SKM-1 (cell line): ENCODE measurements around the gene OR51A7.
"Not testable (repeated sequence)": the region's sequence is repeated elsewhere in the genome, so short reads cannot be mapped to it uniquely, and the experiment has no call there.

Experiments used
- DNase-seq: peaks from one replicate; lab custom pipeline; 2025; ENCODE audit not compliant: unreplicated experiment; lab: John Stamatoyannopoulos, UW

Gene OR51A7

GRCh38 chr11:4947505-4947904 lies 43.9 kb downstream of the OR51A7 start, which contains the start of gene OR51A4:
OR51A4 (minus strand) TSS chr11:4947605; CDS start chr11:4947100, 505 bp downstream.
- no peak for DNase-seq

GRCh38 chr11:4955613-4956012 lies 52.0 kb downstream of the OR51A7 start, which contains the start of gene OR51A2:
OR51A2 (minus strand) TSS chr11:4955713; CDS start chr11:4955713, 0 bp downstream.
- DNase-seq, result not testable (repeated sequence)

DNA sequence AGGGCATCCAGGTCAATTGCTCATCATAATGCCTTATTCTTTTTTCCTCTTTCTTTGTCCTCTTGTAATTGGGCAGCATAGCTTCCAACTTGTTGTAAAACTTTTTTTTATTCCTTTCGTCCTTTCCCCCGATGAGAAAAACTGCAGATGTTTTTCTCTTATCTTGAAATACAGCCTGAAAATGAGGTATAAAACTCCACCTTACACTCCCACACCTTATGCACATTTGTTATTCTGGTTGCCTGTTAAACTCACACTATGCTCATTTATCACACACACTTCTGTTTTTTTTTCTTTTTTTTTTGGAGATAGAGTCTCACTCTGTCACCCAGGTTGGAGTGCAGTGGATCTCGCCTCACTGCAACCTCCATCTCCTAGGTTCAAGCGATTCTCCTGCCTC lies 53.8 kb downstream of the OR51A7 start:
- no peak for DNase-seq
